Heart left ventricle (tissue), 13 donors: ENCODE data around the gene CYB5B.

Source experiments
- CTCF ChIP-seq, 12 donors: fragments of 200-600 bp; sonication (generic) in 4 of 12; IDR thresholded peaks; one replicate each; pipeline versions ENCODE4 v1.5.0 to v1.8.0; 2018 to 2022; ENCODE audit warnings: antibody characterized with exemption in 12 of 12, mild to moderate bottlenecking in 5 of 12
- POLR2A ChIP-seq, 2 donors: fragments of 450-650 bp; IDR thresholded peaks; one replicate each; pipeline ENCODE4 v1.6.1; 2017; ENCODE audit warnings: antibody characterized with exemption in 2 of 2, mild to moderate bottlenecking in 2 of 2, moderate library complexity in 2 of 2
- donor health status: ischemic (EF 13 %, LVEDD 7.1; RV severe dilation, severe dysfunction).
- donor health status: DM: no; HTN: yes; CAD: no.
- donor health status: DM: no; HTN: no; CAD: no.
- donor health status: ischemic (EF 25% LVEDD 6.9; RV normal size, moderate dysfunction).
- donor health status: ischemic (EF 25% LVEDD 5.7; RV mildly dilated, moderate dysfunction).
- donor health status: ischemic (EF 35%, LVEDD 5.7; RV mildly dilated, moderate dysfunction).
- donor health status: nonischemic (EF 11% LVEDD 7.7; RV severe dilation, severe dysfunction).
- donor health status: DM: yes; HTN: yes; CAD: no.
- donor health status: PGD.
- donor health status: ischemic (EF 29% LVEDD 5.4; RV normal size, mild dysfunction).
- donor health status: nonischemic (EF 23%, LVEDD 6.1; RV moderate dilation, normal function).

GRCh38 chr16:69476920-69477443 is 52.6 kb downstream of the CYB5B start:
- TF ChIP-seq CTCF (IDR thresholded peaks at IDR 0.05) (no peak), POLR2A (IDR thresholded peaks at IDR 0.05) (no peak)
